CD4-positive, alpha-beta T cell treated with Interleukin-6 at 100 ng/mL for 8 hours (primary cell): Measurements from ENCODE around the gene INPP4A.
"Not testable (repeated sequence)": the region's sequence is repeated elsewhere in the genome, so short reads cannot be mapped to it uniquely, and the experiment has no call there.

ENCODE experiments used
- DNase-seq: peaks from one replicate; pipeline ENCODE4 v3.0.0-alpha.2; 2020; ENCODE audit warnings: mixed read lengths, low spot score

INPP4A gene

GRCh38 chr2:98586551-98587140 lies 142.0 kb downstream of the INPP4A start:
- no peak for DNase-seq

- no peak for DNase-seq
These were observed 144.3 kb downstream of the INPP4A start for GRCh38 chr2:98588880-98589431.

GRCh38 chr2:98589489-98589888 lies 144.8 kb downstream of the INPP4A start:
- no peak for DNase-seq

- DNase-seq: no peak
These were observed 147.9 kb downstream of the INPP4A start for GRCh38 chr2:98592565-98592964.

- DNase-seq: not testable (repeated sequence)
These were observed 150.0 kb downstream of the INPP4A start for GRCh38 chr2:98594665-98595064.

GRCh38 chr2:98598781-98599428 lies 154.2 kb downstream of the INPP4A start:
- DNase-seq: no peak

- no peak for DNase-seq
These were observed 157.0 kb downstream of the INPP4A start for GRCh38 chr2:98601532-98602132.

- DNase-seq: no peak
These were observed 159.9 kb downstream of the INPP4A start for GRCh38 chr2:98604547-98604946.

GRCh38 chr2:98605076-98605475 lies 160.4 kb downstream of the INPP4A start:
- DNase-seq: no peak

- no peak for DNase-seq
These were observed 161.8 kb downstream of the INPP4A start for GRCh38 chr2:98606431-98606830.

- no peak for DNase-seq
These were observed 162.4 kb downstream of the INPP4A start for GRCh38 chr2:98607104-98607503.

- DNase-seq: no peak
These were observed 163.1 kb downstream of the INPP4A start for GRCh38 chr2:98607741-98608115.

- DNase-seq: peak; percentile 85
These were observed 163.7 kb downstream of the INPP4A start, which contains the start of the genes COA5 and UNC50 for GRCh38 chr2:98608116-98608961. COA5 (minus strand) TSS chr2:98608512; CDS start chr2:98608405, 107 bp downstream. UNC50 (plus strand) TSS chr2:98608589; CDS start chr2:98609760, 1,171 bp downstream.

GRCh38 chr2:98608962-98609604 lies 164.4 kb downstream of the INPP4A start:
- DNase-seq: no peak

GRCh38 chr2:98614024-98614739 lies 169.5 kb downstream of the INPP4A start:
- DNase-seq: no peak

GRCh38 chr2:98615481-98615880 lies 170.8 kb downstream of the INPP4A start:
- DNase-seq: no peak

GRCh38 chr2:98617149-98617548 lies 172.5 kb downstream of the INPP4A start:
- DNase-seq: no peak

GRCh38 chr2:98623657-98624056 lies 179.0 kb downstream of the INPP4A start:
- DNase-seq: no peak

- no peak for DNase-seq
These were observed 187.7 kb downstream of the INPP4A start for GRCh38 chr2:98632351-98632750.

GRCh38 chr2:98634406-98635092 lies 189.9 kb downstream of the INPP4A start:
- DNase-seq: peak; percentile 10
